Measurements from ENCODE around the gene SNAI3. TPM values are rescaled to one million over a fixed set of nuclear protein-coding genes. Genes with fewer than 3 reads are reported as not detected.

The SNAI3 gene
- total and polyA plus RNA-seq, 9 of the 15 experiments (the other 6 are each of a cell fraction or from before 2014, with no cell fraction given) = 0.04 to 4.1 (median 0.80) TPM; not detected in 1

- TF ChIP-seq SMARCC2 (IDR thresholded peaks at IDR 0.05; ENCODE audit: low read depth) = no peak
- TF ChIP-seq CCNT2 (IDR thresholded peaks at IDR 0.05; ENCODE audit: borderline replicate concordance, extremely low read depth, insufficient read length, low read depth, low read length) = no peak
- TF ChIP-seq ILF3 (IDR thresholded peaks at IDR 0.05; ENCODE audit: borderline replicate concordance) = no peak
- TF ChIP-seq ZNF79 (CRISPR knock-in tag; IDR thresholded peaks at IDR 0.05; ENCODE audit: low read depth) = no peak
- no peak for TF ChIP-seq ZFP36 (IDR thresholded peaks at IDR 0.05; ENCODE audit: low read depth, low read length, partially characterized antibody)
- TF ChIP-seq MCM3 (IDR thresholded peaks at IDR 0.05) = no peak
- no peak for TF ChIP-seq NCOA1 (IDR thresholded peaks at IDR 0.05; ENCODE audit: low read depth)
- no peak for TF ChIP-seq FOS (IDR thresholded peaks at IDR 0.05; ENCODE audit: extremely low read depth, insufficient read length)
- TF ChIP-seq PURB (CRISPR knock-in tag; IDR thresholded peaks at IDR 0.05; ENCODE audit: low read depth) = no peak
- TF ChIP-seq ZNF23 (CRISPR knock-in tag; IDR thresholded peaks at IDR 0.05) = no peak
- no peak for TF ChIP-seq KDM5B (IDR thresholded peaks at IDR 0.05; ENCODE audit: insufficient replicate concordance, low read depth, low read length)
- no peak for TF ChIP-seq SOX6 (IDR thresholded peaks at IDR 0.05)
- TF ChIP-seq CEBPZ (IDR thresholded peaks at IDR 0.05; ENCODE audit: borderline replicate concordance, low read depth, low read length) = no peak
- TF ChIP-seq CREM (IDR thresholded peaks at IDR 0.05; ENCODE audit: low read depth) = peak; percentile 10; the same call in 1 of the 2 replicates
- TF ChIP-seq XRCC4 (IDR thresholded peaks at IDR 0.05; ENCODE audit: extremely low read depth, insufficient read depth, insufficient read length) = no peak
- no peak for TF ChIP-seq PHF20 (IDR thresholded peaks at IDR 0.05; ENCODE audit: partially characterized antibody)
- no peak for TF ChIP-seq NFRKB (IDR thresholded peaks at IDR 0.05; ENCODE audit: low read depth)
- no peak for TF ChIP-seq ZNF717 (CRISPR knock-in tag; IDR thresholded peaks at IDR 0.05)
- no peak for TF ChIP-seq THAP7 (CRISPR knock-in tag; IDR thresholded peaks at IDR 0.05)
- TF ChIP-seq NR0B1 (IDR thresholded peaks at IDR 0.05; ENCODE audit: partially characterized antibody) = no peak
Observed at GRCh38 chr16:88691924-88692560, 5.7 kb upstream of the SNAI3 start (continued).

Data from K562 (cell line).